Fibroblast of the aortic adventitia (primary cell): ENCODE data around the gene CASP10. TPM values are rescaled to one million over a fixed set of nuclear protein-coding genes. Genes with fewer than 3 reads are reported as not detected.

Experiments used
- DNase-seq: peaks from one replicate; pipeline ENCODE4 v3.0.0-alpha.2; 2010; ENCODE audit warnings: low read depth
- H3K4me3 ChIP-seq: 2 replicates; pipeline ENCODE4 v1.5.1; 2011; ENCODE audit warnings: low read depth, mild to moderate bottlenecking, control low read depth, low read length, moderate library complexity
- total RNA-seq: library from RNA; depleted of rRNA; stranded (reverse); fragments of >200 nt; gene quantifications from 2 replicates; pipeline ENCODE4 v1.2.3, GENCODE V29; 2012; ENCODE audit warnings: low replicate concordance
- TF ChIP-seq, protein P1 (sequence below): IDR thresholded peaks from 2 replicates; pipeline ENCODE4 v1.5.1; 2011; ENCODE audit warnings: mild to moderate bottlenecking, low read length, control low read depth, inconsistent platforms; ENCODE audit not compliant: insufficient read depth

CASP10 gene
- total RNA-seq, 1 donor: 9.1 TPM

DNA sequence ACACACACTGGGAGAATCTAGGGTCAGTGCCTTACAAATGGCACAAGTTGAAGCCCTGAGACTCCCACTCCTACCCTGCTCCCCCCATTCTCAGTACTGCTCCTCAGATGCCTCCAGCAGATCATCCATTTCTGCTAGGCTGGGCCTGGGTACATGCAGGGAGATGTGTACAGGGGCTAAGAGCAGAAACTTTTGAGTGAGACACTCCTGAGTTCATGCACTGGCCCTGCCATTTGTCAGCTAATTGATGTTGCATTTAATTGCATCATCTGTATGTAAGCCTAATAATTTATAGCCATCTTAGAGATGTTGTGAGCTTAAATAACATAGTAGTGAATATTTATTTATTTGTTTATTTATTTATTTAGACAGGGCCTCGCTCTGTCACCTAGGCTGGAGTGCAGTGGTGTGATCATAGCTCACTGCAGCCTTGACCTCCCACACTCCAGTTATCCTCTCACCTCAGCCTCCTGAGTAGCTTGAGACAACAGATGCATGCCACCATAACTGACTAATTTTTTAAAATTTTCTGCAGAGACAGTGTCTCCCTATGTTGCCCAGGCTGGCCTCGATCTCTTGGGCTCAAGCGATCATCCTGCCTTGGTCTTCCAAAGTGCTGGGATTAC, 72.6 kb downstream of the CASP10 start:
- TF ChIP-seq, protein P1, sequence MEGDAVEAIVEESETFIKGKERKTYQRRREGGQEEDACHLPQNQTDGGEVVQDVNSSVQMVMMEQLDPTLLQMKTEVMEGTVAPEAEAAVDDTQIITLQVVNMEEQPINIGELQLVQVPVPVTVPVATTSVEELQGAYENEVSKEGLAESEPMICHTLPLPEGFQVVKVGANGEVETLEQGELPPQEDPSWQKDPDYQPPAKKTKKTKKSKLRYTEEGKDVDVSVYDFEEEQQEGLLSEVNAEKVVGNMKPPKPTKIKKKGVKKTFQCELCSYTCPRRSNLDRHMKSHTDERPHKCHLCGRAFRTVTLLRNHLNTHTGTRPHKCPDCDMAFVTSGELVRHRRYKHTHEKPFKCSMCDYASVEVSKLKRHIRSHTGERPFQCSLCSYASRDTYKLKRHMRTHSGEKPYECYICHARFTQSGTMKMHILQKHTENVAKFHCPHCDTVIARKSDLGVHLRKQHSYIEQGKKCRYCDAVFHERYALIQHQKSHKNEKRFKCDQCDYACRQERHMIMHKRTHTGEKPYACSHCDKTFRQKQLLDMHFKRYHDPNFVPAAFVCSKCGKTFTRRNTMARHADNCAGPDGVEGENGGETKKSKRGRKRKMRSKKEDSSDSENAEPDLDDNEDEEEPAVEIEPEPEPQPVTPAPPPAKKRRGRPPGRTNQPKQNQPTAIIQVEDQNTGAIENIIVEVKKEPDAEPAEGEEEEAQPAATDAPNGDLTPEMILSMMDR: no peak
- DNase-seq: peak; percentile 50
- H3K4me3 ChIP-seq: no peak overlapping the region

DNA sequence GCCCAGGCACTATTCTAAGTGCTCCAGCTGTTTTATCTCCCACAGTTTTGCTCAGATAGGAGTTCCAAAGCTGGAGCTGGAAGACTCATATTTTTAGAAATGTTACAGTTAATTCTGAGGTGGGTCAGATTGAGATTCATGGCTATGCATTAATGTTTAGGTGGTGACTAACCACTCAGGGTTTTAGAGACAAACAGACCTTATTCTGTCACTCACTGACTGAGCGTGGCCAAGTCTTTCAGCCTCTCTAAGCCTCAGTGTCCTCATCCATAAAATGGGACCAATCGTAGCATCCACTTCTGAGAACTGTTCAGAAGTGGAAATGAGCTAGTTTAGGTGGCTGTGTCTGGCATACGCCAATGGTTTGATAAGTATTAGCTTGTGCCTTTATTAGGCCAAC, 73.1 kb downstream of the CASP10 start:
- DNase-seq: peak; percentile 57
- TF ChIP-seq, protein P1: no peak
- no peak overlapping the region for H3K4me3 ChIP-seq

DNA sequence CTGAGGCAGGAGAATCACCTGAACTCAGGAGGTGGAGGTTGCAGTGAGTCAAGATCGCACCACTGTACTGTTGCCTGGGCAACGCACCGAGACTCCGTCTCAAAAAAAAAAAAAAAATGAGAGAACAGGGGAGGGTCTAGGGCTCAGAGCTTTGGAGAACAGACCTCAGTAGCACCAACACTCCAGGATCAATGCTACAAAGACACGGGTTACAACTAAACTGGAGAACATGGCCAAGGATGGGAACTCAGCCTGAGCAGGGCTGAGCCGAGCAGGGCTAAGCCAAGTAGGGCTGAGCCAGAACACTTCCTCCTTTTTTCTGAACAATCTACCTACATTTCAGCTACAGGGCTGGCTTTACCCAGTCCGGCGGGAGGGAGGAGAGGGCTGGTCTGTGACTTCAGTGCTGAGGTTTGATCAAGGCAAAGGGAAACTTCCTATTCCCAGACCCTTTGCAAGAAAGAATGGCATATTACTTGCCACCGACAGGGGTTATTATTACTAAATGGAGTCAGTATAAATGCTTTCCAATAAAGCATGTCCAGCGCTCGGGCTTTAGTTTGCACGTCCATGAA, 74.5 kb downstream of the CASP10 start:
- DNase-seq: no peak
- peak overlapping the region; percentile 86 for H3K4me3 ChIP-seq
- TF ChIP-seq, protein P1: peak; percentile 18

DNA sequence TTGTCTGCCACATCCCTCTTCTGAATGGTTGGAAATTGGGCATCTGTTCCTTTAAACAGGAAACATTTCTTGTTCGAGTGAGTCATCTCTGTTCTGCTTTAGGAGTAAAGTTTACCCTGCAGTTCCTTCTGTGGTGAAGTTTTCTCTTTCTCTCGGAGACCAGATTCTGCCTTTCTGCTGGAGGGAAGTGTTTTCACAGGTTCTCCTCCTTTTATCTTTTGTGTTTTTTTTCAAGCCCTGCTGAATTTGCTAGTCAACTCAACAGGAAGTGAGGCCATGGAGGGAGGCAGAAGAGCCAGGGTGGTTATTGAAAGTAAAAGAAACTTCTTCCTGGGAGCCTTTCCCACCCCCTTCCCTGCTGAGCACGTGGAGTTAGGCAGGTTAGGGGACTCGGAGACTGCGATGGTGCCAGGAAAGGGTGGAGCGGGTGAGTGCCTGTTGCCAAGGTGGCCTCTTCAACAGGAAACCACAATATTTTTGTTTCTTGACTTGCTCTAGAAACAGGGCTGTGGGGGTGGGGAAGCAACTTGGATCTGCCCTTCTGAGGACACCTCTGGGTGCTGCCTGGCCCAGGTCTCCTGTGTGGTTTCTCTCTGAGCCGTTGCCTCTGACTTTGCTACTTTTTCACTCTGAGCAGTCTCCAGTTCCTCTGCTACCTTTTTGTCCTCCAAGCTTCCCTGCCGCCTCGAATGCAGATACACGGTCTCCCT, 75.2 kb downstream of the CASP10 start:
- peak; percentile 85 for DNase-seq
- TF ChIP-seq, protein P1: no peak
- H3K4me3 ChIP-seq: peak overlapping the region; percentile 86

DNA sequence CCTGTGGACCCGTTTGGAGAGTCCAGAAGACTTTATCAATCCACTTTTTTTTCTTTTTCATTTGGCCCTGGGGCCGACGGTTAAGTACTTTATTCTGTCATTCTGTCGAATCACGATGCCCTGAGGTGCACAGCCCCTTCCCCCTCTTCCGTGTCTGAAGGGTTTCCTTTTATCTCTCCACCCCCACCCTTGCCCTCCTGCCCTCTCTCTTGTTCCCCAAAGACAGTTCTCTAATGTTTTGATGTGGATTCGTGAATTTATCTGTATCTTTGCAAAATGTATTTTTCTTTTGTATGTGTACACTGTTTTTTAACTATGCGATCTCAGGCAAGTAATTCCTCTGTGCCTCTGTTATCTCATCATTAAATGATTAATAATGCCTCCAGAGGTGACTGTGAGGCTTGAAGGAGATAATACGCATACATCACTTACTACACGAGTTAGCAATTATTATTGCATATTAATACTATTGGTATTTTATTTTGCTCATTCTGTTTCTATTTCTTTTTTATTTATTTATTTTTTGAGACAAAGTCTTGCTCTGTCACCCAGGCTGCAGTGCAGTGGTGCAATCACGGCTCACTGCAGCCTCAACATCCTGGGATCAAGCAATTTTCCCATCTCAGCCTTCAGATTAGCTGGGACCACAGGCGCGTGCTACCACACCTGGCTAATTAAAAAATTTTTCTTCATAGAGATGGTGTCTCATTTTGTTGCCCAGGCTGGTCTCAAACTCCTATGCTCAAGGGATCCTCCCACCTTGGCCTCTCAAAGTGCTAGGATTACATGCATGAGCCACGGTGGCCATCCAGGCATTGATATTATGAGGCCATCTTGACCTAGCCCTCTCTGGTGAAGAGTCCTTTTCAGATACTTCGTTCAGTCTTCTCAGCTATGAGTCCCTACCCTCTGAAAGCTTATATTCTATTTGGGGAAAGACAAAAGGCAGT, 76.0 kb downstream of the CASP10 start:
- TF ChIP-seq, protein P1: peak; percentile 46
- no peak for DNase-seq
- H3K4me3 ChIP-seq: peak overlapping the region; percentile 86

DNA sequence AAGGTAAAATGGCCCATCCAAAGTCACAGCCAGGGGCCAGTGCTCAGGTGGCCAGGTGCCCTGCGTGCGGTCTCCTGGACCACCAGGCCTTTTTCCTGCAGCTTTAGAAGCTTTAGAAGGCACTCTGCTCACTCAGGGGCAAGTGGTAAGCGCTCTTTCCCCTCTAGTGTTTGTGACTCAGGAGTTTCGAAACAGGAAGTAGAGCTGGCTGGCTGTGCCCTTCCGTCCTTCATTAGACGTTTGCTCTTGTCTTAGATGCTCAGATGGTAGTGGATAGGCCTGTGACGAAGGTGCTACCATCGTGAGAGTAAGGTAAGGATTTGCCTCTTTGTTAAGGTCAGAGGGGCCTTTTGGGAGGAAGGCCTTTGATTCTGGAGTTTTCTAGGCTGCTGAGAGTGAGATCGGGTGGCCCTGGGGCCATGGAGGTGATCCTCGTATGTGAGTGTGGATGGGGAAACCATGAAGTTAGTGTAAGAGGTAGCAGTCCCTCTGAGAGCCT, 77.4 kb downstream of the CASP10 start, which contains the start of gene CASP8:
TSS of gene CASP8 (plus strand) at position 235 of the 499 bp plus-strand sequence. CDS start 5,951 bp downstream, outside the sequence.
- H3K4me3 ChIP-seq: peak within 1 kb of the TSS; percentile 86
- TF ChIP-seq, protein P1: no peak
- peak; percentile 48 for DNase-seq
